Stimulated activated CD8-positive, alpha-beta memory T cell treated with anti-CD3 and anti-CD28 coated beads, Interleukin-15, amount 100 ng/mL, for 24 hours (primary cell): ENCODE measurements around the gene SLC15A4.
"Not testable (repeated sequence)": the region's sequence is repeated elsewhere in the genome, so short reads cannot be mapped to it uniquely, and the experiment has no call there.

Source experiments
- DNase-seq: peaks from one replicate; pipeline ENCODE4 v3.0.0-alpha.2; 2020; ENCODE audit warnings: low read depth

Gene SLC15A4

GRCh38 chr12:128814411-128815261 is 9.1 kb downstream of the SLC15A4 start:
- DNase-seq, result no peak

GRCh38 chr12:128813883-128814282 is 9.9 kb downstream of the SLC15A4 start:
- DNase-seq, result no peak

GRCh38 chr12:128813392-128813791 is 10.4 kb downstream of the SLC15A4 start:
- DNase-seq, result no peak

- DNase-seq, result no peak
These were observed 12.0 kb downstream of the SLC15A4 start for GRCh38 chr12:128811806-128812205.

DNA sequence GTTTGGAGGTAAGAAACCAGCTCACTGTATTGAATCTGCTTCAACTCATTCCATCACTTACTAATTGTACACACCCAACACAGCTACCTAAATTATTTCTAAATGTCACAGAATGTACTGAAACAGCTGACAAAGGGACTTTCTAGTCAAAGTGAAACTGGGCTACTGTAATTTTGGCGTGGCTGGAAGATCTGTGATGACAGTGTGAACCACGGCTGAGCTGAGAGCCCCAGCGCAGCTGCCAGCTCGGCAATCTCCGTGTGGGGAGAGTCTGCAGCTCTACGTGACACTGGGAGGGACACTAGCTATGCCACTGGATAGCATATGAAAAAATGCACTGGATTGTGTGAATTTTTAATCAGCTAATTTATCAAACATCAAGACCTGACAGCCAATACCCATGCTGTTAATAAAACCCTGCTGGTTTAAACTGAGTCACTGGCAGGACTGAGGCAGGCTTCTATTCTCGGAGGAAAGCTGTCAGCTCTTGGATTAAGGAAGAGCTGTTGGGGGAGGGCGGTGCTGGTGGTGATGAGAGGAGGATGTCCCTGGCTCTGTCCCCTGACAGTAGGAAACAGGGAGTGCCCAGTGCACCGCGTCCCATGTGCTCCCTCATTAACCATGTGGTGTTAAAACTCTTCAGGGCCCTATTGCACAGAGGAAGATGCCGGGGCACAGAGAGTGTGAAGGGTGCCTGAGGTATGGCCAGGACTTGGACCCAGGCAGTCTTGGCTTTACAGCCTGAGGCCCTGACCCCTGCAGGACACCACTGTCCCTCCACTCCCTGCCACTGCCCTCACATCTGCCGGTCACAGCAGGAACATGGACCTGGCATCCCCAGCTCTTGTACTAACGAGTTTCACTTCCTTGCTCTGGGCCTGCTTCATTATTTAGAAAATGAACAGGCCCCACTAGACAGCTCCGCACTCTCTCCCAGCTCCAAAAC is 13.3 kb downstream of the SLC15A4 start:
- DNase-seq, result no peak

DNA sequence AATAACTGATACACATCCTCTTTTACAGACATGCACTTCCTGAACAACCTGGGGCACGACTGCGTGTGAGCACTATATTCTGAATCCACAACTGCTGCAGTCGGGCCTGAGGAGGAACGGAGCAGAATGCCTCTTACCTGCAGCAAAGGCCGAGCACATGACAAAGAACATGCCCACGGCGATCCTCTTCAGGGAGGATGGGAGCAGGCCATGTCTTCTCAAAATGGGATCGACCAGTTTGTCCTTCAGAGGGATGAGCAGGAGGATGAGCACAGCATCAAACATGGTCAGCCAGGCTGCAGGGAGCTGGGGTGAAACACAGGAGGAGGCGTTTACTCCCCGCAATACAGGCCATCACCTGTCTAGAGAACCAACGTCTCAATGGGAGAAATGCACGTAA is 15.1 kb downstream of the SLC15A4 start:
- DNase-seq, result no peak

DNA sequence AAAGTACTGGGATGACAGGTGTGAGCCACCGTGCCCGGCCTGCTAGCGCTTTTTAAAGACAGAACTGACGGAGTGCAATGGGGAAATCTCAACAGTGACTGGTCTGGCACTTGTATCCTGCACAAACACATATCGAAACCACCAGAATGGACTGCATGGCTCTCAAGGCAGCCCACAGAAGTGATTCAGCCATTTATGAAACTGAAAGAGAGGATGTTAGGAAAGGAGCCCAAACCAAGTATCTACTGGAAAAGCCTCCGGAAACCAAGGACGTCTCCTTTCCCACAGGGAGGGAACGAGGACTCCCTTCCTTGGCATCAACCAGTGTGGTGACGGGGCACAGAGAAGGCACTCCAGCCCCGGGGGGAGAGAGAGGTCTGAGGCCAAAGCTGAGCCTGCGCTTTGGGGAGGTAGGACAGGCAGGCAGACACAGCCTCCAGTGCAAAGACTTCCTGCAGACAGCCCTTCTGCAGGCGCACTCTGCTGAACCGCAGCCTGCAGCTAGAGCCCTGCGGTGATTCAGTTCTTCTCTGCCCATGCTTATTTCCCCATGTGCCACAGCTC is 16.5 kb downstream of the SLC15A4 start:
- no peak for DNase-seq

DNA sequence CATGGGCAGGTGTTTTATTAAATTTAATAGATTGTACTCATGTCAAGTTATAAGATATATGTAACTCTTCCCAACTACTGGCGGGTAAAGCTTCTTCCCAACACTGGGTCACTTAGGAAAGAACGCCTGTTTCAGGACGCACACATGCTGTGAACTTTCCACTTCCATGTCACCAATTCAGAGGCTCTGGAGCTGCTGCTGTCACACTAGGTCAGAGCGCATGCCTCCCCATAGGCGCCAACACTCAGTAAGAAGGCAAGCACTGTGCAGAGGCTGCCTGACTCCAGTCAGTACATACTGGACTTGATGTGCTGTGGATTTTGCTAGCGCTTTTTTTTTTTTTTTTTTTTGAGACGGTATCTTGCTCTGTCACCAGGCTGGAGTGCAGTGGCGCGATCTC is 17.2 kb downstream of the SLC15A4 start:
- DNase-seq, result no peak

DNA sequence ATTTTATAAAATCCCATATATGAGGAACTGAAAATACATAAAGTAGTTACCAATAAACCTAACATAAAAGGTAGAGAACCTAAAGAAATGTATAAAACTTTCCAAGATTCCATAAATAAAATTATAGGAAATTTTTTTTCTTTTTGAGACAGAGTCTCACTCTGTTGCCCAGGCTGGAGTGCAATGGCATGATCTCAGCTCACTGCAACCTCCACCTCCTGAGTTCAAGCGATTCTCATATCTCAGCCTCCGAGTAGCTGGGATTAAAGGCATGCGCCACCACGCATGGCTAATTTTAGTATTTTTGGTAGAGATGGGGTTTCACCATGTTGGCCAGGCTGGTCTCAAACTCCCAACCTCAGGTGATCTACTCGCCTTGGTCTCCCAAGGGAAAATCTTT is 18.4 kb downstream of the SLC15A4 start:
- DNase-seq, result not testable (repeated sequence)

- no peak for DNase-seq
These were observed 19.0 kb downstream of the SLC15A4 start for GRCh38 chr12:128804762-128805161.

DNA sequence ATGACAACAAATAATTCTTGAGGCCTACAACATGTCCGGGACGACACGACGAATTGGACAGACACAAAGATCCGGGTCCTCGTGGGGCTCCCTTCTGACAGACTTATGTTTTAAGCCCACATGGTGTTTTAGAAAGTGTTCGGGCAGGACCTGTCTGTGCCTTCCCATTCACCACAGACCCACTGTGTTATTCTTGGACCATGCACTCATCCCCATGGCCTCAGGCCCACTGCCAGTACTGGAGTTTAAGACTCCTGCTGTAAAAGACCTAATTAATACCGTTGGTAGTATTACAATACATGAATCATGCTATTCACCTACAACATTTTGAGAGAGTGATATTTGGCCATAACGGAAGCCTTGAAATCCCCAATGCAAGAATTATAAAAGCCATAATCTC is 20.0 kb downstream of the SLC15A4 start:
- no peak for DNase-seq

- no peak for DNase-seq
These were observed 21.0 kb downstream of the SLC15A4 start for GRCh38 chr12:128802756-128803155.

DNA sequence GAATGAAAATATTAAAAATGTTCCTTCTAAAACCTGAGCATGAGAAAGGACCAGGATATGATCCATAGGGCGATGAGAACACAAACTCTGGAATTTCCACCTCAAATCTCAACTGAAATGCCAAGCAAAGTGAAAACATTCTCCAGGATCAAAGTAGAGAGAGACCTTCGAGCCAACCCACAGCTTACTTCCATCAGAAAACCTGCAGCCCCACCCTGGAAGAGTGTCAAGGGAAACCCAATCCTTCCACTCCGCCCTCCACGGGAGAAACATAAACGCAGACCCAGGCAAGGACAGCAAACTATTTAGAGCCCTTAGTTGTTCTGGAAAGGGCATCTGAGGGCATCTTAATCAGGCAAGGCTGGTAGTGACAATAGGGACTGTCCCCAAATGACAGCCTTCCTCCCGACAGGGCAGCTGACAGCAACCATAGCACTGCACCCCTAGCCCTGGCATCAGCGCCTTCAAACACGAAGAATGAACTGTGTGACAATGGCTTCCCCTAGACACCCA is 21.8 kb downstream of the SLC15A4 start:
- DNase-seq, result no peak

GRCh38 chr12:128800606-128801005 is 23.2 kb downstream of the SLC15A4 start:
- no peak for DNase-seq

DNA sequence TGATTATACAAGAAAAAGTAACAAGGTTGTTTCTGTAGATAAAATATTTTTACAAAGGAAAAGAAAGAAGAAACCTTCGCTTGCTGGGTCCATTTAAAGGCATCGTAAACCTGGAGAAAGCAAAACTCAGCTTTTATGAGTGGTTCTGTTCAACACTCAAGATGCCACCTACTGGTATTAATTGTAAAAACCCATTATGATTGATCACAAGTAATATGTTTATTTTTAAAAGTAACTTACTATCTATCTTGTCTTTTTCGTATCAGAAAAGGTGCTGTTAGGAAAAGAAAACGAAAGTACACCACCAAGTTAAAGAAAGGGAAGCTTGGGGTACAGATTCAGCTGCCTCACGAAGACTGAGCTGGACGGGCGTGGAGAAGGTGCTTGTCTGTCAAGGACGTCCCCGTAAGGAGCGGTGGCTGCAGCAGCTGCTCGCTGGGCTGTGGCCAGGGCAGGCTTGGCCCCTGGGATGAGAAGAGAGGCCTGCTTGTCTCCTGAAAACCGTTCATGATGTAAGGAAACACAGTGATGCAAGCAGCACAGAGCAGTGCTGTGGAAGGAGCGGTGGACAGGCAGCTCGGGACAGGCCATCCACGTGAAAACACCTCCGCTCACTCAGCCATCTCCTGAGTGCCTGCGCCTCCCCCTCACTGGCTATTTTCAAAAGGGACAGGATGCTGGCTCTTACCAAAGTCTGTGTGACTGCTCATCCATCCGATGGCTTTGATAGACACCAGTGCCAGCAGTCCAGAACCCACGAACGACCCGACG is 25.0 kb downstream of the SLC15A4 start:
- no peak for DNase-seq

GRCh38 chr12:128797119-128798118 is 26.3 kb downstream of the SLC15A4 start:
- DNase-seq, result no peak

- no peak for DNase-seq
These were observed 27.2 kb downstream of the SLC15A4 start for GRCh38 chr12:128796439-128797118.

DNA sequence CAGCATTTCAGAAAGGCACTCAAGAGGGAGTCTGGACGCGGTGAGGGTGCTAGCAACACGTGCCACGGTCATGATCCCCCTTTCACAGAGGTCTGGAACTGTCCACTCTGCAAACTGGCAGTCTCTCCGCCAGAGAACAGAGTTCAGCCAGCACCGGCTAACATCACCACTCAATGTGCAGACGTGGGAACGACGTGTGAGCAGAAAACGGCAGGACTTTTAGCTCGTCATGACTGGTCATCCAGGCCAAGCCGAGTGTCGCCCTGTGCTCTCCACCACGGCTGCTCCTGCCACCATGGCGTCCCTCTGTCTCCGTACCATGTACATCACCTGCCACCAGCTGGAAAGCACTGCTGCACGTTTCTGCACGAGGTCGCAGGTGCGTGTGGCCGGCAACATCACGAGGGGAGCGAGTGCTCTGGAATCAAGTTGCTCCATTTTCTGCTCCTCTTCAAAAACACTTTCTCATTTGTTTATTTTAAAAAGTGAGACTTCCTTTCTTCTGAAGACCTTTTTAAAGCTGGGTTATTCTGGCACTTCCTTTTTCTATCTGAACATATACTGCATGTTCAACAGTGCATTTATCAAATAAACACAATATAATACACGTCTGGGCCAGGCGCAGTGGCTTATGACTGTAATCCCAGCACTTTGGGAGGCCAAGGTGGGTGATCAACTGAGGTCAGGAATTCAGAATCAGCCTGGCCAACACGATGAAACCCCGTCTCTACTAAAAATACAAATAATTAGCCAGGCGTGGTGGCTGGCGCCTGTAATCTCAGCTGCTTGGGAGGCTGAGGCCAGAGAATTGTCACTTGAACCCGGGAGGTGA is 28.0 kb downstream of the SLC15A4 start:
- DNase-seq, result no peak
